Large intestine (tissue), 3 donors: Measurements from ENCODE around the gene BAK1. TPM values are rescaled to one million over a fixed set of nuclear protein-coding genes. Genes with fewer than 3 reads are reported as not detected.
A peak's percentile ranks its signal among the peaks of the same experiment; 100 is the strongest.

ENCODE experiments used
- DNase-seq, 2 donors: peaks; one replicate each; pipeline versions ENCODE4 v3.0.0 to v3.0.0-alpha.2; 2013
- H3K27ac ChIP-seq: one replicate; pipeline ENCODE4 v1.5.1; 2013; ENCODE audit warnings: low read length
- H3K27me3 ChIP-seq: 2 replicates; pipeline ENCODE4 v1.6.1; 2013; ENCODE audit warnings: low read length; ENCODE audit not compliant: control insufficient read depth, insufficient read depth
- H3K36me3 ChIP-seq: 2 replicates; pipeline ENCODE4 v1.6.1; 2013; ENCODE audit warnings: low read length; ENCODE audit not compliant: control insufficient read depth, insufficient read depth
- H3K4me1 ChIP-seq: one replicate; pipeline ENCODE4 v1.6.1; 2013; ENCODE audit warnings: low read length; ENCODE audit not compliant: control insufficient read depth, insufficient read depth
- H3K4me3 ChIP-seq: one replicate; pipeline ENCODE4 v1.5.1; 2013; ENCODE audit warnings: low read length
- H3K9me3 ChIP-seq: one replicate; pipeline ENCODE4 v1.6.1; 2013; ENCODE audit warnings: mild to moderate bottlenecking, low read depth, low read length, moderate library complexity; ENCODE audit not compliant: control insufficient read depth
- whole genome bisulfite sequencing: methylation state at CpG from one replicate; pipeline ENCODE4 v1.1.5; 2013; ENCODE audit warnings: low lambda C conversion rate; ENCODE audit not compliant: insufficient coverage; 5-methylcytosine and 5-hydroxymethylcytosine counted together
- polyA plus RNA-seq: library from polyadenylated mRNA; unstranded; fragments of 120-200 nt; gene quantifications from one replicate; pipeline ENCODE4 v1.2.1, GENCODE V29; 2013

Gene BAK1
- polyA plus RNA-seq, 1 donor, result 16.3 TPM

- Histone ChIP-seq H3K4me3 (no peak overlapping the region), H3K27me3 (no peaks in the 10 kb centered on the region), H3K9me3 (peaks cover 4% of the 10 kb centered on the region), H3K27ac (no peak overlapping the region), H3K36me3 (no peaks in the 10 kb centered on the region), H3K4me1 (peaks cover 21% of the 10 kb centered on the region)
- WGBS, result no CpG with 5 or more reads among the region's 6 CpGs
- DNase-seq, result peak in 1 of 2 donors; percentile 14
These were observed 29.5 kb upstream of the BAK1 start for GRCh38 chr6:33609528-33609927.

GRCh38 chr6:33609019-33609418, 28.9 kb upstream of the BAK1 start:
- Histone ChIP-seq H3K4me1 (peaks cover 24% of the 10 kb centered on the region), H3K36me3 (no peaks in the 10 kb centered on the region), H3K27ac (no peak overlapping the region), H3K4me3 (no peak overlapping the region), H3K27me3 (no peaks in the 10 kb centered on the region), H3K9me3 (peaks cover 4% of the 10 kb centered on the region)
- no CpG with 5 or more reads among the region's 3 CpGs for WGBS
- DNase-seq, result no peak

DNA sequence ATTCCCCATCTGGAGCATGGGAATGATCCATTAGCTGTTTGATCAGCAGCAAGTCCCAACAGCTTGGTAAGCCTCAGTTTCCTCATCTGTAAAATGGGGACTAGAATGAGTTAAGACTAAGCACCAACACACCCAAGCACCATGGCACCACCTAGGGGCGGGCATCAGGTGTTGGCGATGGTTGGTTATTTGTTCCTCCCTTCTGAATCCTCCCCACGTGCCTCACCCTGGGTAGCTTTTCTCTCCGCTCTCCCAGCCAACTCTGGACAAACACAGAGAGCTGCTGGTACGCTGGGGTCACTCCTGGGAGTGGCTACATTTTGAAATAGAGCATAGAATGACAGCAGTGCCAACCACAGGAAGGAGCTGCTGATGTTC, 27.7 kb upstream of the BAK1 start:
- Histone ChIP-seq H3K36me3 (no peaks in the 10 kb centered on the region), H3K4me1 (peaks cover 26% of the 10 kb centered on the region), H3K27me3 (no peaks in the 10 kb centered on the region), H3K4me3 (no peak overlapping the region), H3K27ac (no peak overlapping the region), H3K9me3 (peaks cover 4% of the 10 kb centered on the region)
- DNase-seq, result no peak
- no CpG with 5 or more reads among the region's 5 CpGs for WGBS

DNA sequence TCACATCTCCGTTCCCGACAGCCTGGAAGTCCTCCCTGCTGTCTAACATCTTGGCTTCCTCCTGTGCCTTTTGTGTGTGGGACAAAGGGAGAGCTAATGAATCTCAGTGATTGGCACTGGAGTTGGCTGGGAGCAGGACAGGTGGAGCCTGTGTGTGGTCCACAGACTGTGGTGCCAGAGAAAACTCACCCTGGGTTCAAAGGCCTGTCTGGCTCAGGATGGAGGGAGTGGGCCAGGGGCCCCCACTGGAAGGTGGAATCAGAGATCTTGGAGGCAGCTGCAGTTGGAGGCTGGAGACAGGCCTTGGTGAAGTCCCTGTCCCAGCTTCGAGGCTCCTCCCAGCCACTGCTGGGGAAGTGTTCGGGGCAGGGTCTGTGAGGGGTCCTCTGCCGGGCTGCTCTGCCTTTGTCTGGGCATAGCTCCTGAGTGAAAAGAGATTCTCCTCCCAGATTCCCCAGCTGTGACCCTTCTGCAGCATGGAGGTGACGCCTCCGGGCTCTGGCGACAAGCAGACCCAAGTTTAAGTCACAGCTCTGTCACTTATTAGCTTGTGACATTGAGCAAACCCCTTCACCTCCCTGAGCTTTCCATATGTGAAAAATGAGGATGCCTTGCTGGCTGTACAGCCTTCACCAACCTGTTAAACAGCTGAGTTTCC, 27.2 kb upstream of the BAK1 start:
- H3K36me3 ChIP-seq, result no peaks in the 10 kb centered on the region
- no peak overlapping the region for H3K4me3 ChIP-seq
- H3K27ac ChIP-seq, result no peak overlapping the region
- H3K9me3 ChIP-seq, result peaks cover 4% of the 10 kb centered on the region
- no peaks in the 10 kb centered on the region for H3K27me3 ChIP-seq
- peaks cover 29% of the 10 kb centered on the region for H3K4me1 ChIP-seq
- no CpG with 5 or more reads among the region's 8 CpGs for WGBS
- peak in 1 of 2 donors; percentile 5 for DNase-seq

DNA sequence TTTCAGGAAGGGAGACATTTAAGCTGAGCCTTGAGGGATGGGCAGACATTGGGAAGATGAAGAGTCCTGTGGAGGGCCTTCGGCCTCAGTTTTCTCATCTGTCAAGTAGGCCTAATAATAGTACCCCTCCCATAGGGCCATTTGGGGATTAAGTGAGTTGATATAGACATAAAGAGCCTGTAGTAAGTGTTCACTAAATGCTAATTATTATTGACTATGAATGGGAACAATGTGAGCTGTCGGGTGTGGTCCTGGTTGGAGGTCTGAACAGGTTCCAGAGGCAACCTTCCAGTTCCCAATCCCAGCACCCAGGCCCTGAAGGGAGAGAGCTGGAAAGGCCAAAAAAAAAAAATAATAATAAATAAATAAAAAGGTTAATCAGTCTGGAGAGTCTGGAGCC, 26.6 kb upstream of the BAK1 start:
- no peaks in the 10 kb centered on the region for H3K27me3 ChIP-seq
- DNase-seq, result peak in 1 of 2 donors; percentile 0
- H3K36me3 ChIP-seq, result no peaks in the 10 kb centered on the region
- H3K27ac ChIP-seq, result no peak overlapping the region
- H3K4me3 ChIP-seq, result no peak overlapping the region
- WGBS, result 100% methylated on average over 1 of the region's 2 CpGs
- no peaks in the 10 kb centered on the region for H3K9me3 ChIP-seq
- peaks cover 29% of the 10 kb centered on the region for H3K4me1 ChIP-seq

DNA sequence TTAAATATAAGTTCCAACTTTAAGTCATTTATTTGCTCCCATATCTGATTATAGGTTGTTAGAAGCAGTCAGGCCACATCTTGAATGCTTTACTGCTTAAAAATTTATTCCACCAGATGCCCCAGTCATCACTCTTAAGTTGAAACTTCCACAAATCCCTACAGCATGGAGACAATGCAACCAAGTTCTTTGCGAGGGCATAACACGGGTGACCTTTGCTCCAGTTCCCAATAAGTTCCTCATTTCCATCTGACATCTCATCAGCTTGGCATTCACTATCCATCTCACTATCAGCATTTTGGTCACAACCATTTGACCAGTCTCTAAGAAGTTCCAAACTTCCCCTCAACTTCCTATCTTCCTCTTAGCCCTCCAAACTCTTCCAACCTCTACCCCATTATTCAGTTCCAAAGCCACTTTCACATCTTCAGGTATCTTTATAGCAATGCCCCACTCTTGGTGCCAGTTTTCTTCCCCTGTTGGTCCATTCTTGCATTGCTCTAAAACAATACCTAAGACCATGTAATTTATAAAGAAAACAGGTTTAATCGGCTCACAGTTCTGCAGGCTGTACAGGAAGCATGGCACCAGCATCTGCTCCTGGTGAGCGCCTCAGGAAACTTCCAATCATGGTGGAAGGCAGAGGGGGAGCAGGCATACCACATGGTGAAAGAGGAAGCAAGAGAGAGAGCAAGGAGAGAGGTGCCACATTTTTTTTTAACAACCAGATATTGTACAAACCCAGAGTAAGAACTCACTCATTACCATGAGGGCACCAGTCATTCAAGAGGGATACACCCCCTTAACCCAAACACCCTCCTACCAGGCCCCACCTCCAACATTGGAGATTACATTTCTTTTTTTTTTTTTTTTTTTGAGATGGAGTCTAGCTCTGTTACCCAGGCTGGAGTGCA, 25.1 kb upstream of the BAK1 start:
- Histone ChIP-seq H3K9me3 (no peaks in the 10 kb centered on the region), H3K27ac (no peak overlapping the region), H3K4me3 (no peak overlapping the region), H3K4me1 (peaks cover 20% of the 10 kb centered on the region), H3K27me3 (no peaks in the 10 kb centered on the region), H3K36me3 (no peaks in the 10 kb centered on the region)
- WGBS, result no CpG with 5 or more reads among the region's 4 CpGs
- peak in 1 of 2 donors; percentile 8 for DNase-seq

GRCh38 chr6:33602180-33602579, 22.1 kb upstream of the BAK1 start:
- H3K4me1 ChIP-seq, result peaks cover 12% of the 10 kb centered on the region
- no peak overlapping the region for H3K27ac ChIP-seq
- no peaks in the 10 kb centered on the region for H3K36me3 ChIP-seq
- no peak overlapping the region for H3K4me3 ChIP-seq
- H3K9me3 ChIP-seq, result no peaks in the 10 kb centered on the region
- no peaks in the 10 kb centered on the region for H3K27me3 ChIP-seq
- WGBS, result no CpG with 5 or more reads among the region's 2 CpGs
- DNase-seq, result peak in 1 of 2 donors; percentile 31

DNA sequence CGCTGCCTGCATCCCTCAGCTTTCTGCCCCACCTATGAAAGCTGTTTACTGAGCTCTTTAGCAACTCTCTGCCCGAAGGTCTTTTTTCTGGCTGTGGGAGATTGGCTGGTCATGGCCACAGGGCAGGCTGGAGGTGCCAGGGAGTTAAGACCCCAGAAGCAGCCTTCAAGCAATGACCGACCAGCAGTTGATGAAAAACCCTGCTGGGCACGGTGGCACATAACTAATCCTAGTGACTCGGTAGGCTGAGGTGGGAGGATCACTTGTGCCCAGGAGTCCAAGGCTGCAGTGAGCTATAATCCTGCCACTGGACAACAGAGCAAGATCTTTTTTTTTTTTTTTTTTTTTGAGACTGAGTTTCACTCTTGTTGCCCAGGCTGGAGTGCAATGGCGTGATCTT, 20.7 kb upstream of the BAK1 start:
- Histone ChIP-seq H3K4me1 (peaks cover 12% of the 10 kb centered on the region), H3K9me3 (no peaks in the 10 kb centered on the region), H3K27ac (no peak overlapping the region), H3K36me3 (no peaks in the 10 kb centered on the region), H3K27me3 (no peaks in the 10 kb centered on the region), H3K4me3 (no peak overlapping the region)
- WGBS, result no CpG with 5 or more reads among the region's 6 CpGs
- DNase-seq, result no peak

DNA sequence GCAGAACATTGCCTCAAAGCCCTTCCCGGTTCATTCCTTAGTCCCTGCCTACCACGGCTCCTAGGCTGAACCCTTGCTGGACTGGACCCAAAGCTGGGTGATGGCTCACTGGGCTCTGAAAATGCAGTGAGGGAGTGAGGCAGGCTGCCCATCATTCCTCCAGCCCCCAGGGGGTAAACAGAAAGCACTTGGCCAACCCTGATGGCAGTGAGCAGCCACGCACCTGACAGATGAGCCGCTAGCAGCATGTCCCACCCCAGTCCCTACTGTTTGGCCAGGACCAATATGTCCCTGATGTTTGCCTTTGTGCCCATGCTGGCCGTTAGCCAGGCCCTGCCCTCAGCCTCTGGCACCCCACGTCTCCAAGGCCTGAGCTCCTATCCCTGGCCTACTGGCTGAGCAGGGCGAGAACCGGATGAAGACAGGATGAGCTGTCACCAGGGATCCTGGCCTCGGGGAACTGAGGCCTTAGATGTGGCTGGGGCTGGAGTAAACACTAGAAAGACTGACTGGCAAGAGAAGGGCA, 19.4 kb upstream of the BAK1 start:
- H3K36me3 ChIP-seq, result no peaks in the 10 kb centered on the region
- no peak for DNase-seq

GRCh38 chr6:33597551-33598322, 17.7 kb upstream of the BAK1 start:
- WGBS, result no CpG with 5 or more reads among the region's 4 CpGs
- DNase-seq, result no peak
- H3K36me3 ChIP-seq, result no peaks in the 10 kb centered on the region
- H3K27me3 ChIP-seq, result no peaks in the 10 kb centered on the region
- no peak overlapping the region for H3K4me3 ChIP-seq
- no peak overlapping the region for H3K27ac ChIP-seq
- H3K4me1 ChIP-seq, result peaks cover 11% of the 10 kb centered on the region
- peaks cover 5% of the 10 kb centered on the region for H3K9me3 ChIP-seq

More for the DNA sequence above, 19.4 kb upstream of the BAK1 start:
- H3K27ac ChIP-seq, result no peak overlapping the region
- H3K9me3 ChIP-seq, result no peaks in the 10 kb centered on the region
- H3K4me1 ChIP-seq, result peaks cover 12% of the 10 kb centered on the region
- no CpG with 5 or more reads among the region's 9 CpGs for WGBS
- H3K27me3 ChIP-seq, result no peaks in the 10 kb centered on the region
- no peak overlapping the region for H3K4me3 ChIP-seq
